ENCODE results near the gene MID1.

Gene MID1

DNA sequence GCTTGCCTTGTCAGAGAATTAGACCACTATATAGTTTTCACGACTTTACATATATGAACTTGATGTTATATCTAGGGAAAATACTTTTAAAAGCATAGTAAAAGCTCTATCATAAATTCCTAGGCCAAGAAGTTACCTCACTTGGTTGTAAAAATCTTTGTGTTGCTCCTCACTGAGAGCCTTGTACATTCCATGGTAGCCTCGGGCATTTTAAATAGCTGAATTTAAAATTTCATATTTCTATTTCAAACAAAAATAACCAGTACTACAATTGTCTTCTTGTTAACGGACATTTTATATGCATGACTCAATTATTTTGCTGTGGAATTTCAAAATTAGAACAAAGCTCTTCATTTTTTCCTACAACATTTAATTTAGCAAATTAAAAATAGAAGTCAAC is 107.6 kb downstream of the MID1 start:
- H3K9me2 ChIP-seq (replicated peaks; ENCODE audit: low read depth, low read length), result no peaks in the 10 kb centered on the region
- no peak overlapping the region for H3K4me2 ChIP-seq (ENCODE audit: low read depth, low read length, poor library complexity, severe bottlenecking)
- H3K4me3 ChIP-seq (ENCODE audit: low read length, poor library complexity, severe bottlenecking), result no peak overlapping the region
- H2AFZ ChIP-seq (ENCODE audit: low read length), result no peak overlapping the region
- H3K27me3 ChIP-seq (ENCODE audit: insufficient read depth, low read length, poor library complexity, severe bottlenecking), result no peaks in the 10 kb centered on the region
- no peaks in the 10 kb centered on the region for H3K4me1 ChIP-seq (ENCODE audit: insufficient read depth, low read length, poor library complexity, severe bottlenecking)
- TF ChIP-seq, protein P1, sequence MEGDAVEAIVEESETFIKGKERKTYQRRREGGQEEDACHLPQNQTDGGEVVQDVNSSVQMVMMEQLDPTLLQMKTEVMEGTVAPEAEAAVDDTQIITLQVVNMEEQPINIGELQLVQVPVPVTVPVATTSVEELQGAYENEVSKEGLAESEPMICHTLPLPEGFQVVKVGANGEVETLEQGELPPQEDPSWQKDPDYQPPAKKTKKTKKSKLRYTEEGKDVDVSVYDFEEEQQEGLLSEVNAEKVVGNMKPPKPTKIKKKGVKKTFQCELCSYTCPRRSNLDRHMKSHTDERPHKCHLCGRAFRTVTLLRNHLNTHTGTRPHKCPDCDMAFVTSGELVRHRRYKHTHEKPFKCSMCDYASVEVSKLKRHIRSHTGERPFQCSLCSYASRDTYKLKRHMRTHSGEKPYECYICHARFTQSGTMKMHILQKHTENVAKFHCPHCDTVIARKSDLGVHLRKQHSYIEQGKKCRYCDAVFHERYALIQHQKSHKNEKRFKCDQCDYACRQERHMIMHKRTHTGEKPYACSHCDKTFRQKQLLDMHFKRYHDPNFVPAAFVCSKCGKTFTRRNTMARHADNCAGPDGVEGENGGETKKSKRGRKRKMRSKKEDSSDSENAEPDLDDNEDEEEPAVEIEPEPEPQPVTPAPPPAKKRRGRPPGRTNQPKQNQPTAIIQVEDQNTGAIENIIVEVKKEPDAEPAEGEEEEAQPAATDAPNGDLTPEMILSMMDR (conservative IDR thresholded peaks at IDR 0.05; ENCODE audit: low read length), result no peak
- TF ChIP-seq EZH2phosphoT487 (IDR thresholded peaks at IDR 0.05; ENCODE audit: borderline replicate concordance), result no peak
- no peaks in the 10 kb centered on the region for H3K79me2 ChIP-seq (ENCODE audit: insufficient read depth, low read length)
- no peaks in the 10 kb centered on the region for H3F3A ChIP-seq (ENCODE audit: low read depth)
- H4K20me1 ChIP-seq (ENCODE audit: insufficient read depth, low read length, poor library complexity, severe bottlenecking), result no peaks in the 10 kb centered on the region
- no peaks in the 10 kb centered on the region for H3K36me3 ChIP-seq (ENCODE audit: insufficient read depth, low read length)
- H3K9ac ChIP-seq (ENCODE audit: low read depth, low read length, poor library complexity, severe bottlenecking), result no peak overlapping the region
- no peaks in the 10 kb centered on the region for H3K9me3 ChIP-seq (ENCODE audit: insufficient read depth, low read depth, low read length)

DNA sequence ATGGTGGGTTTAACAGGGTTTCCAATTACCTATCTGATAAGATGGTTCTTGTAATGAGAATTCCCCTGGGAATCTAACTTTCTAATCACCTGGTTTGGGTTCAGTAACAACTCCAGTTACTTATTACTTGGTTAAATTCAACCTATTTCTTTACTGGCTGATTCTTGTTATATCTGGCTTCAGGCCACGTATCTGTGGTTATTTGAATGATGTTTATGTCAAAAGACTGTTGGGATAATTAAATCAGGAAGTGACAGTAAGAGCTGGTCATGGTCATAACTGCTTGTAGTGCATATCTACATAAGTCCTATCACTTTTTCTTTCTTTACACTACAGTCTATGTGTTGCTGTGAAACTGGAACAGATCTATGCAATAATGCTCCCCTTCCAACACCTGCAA is 108.1 kb downstream of the MID1 start:
- Histone ChIP-seq H3K9me2 (replicated peaks; ENCODE audit: low read depth, low read length) (no peaks in the 10 kb centered on the region), H3K9me3 (ENCODE audit: insufficient read depth, low read depth, low read length) (no peaks in the 10 kb centered on the region), H4K20me1 (ENCODE audit: insufficient read depth, low read length, poor library complexity, severe bottlenecking) (no peaks in the 10 kb centered on the region), H3K79me2 (ENCODE audit: insufficient read depth, low read length) (no peaks in the 10 kb centered on the region), H3K4me2 (ENCODE audit: low read depth, low read length, poor library complexity, severe bottlenecking) (no peak overlapping the region), H3K36me3 (ENCODE audit: insufficient read depth, low read length) (no peaks in the 10 kb centered on the region), H3K9ac (ENCODE audit: low read depth, low read length, poor library complexity, severe bottlenecking) (no peak overlapping the region), H3K4me3 (ENCODE audit: low read length, poor library complexity, severe bottlenecking) (no peak overlapping the region), H3K27me3 (ENCODE audit: insufficient read depth, low read length, poor library complexity, severe bottlenecking) (no peaks in the 10 kb centered on the region), H3K4me1 (ENCODE audit: insufficient read depth, low read length, poor library complexity, severe bottlenecking) (no peaks in the 10 kb centered on the region), H3F3A (ENCODE audit: low read depth) (no peaks in the 10 kb centered on the region), H2AFZ (ENCODE audit: low read length) (no peak overlapping the region)
- TF ChIP-seq, protein P1 (conservative IDR thresholded peaks at IDR 0.05; ENCODE audit: low read length), result no peak
- TF ChIP-seq EZH2phosphoT487 (IDR thresholded peaks at IDR 0.05; ENCODE audit: borderline replicate concordance), result no peak

- H3K36me3 ChIP-seq (ENCODE audit: insufficient read depth, low read length), result no peaks in the 10 kb centered on the region
- no peak overlapping the region for H2AFZ ChIP-seq (ENCODE audit: low read length)
- H3K4me3 ChIP-seq (ENCODE audit: low read length, poor library complexity, severe bottlenecking), result no peak overlapping the region
- no peak overlapping the region for H3K4me2 ChIP-seq (ENCODE audit: low read depth, low read length, poor library complexity, severe bottlenecking)
- H3K9ac ChIP-seq (ENCODE audit: low read depth, low read length, poor library complexity, severe bottlenecking), result no peak overlapping the region
- H3K4me1 ChIP-seq (ENCODE audit: insufficient read depth, low read length, poor library complexity, severe bottlenecking), result no peaks in the 10 kb centered on the region
- H3K9me3 ChIP-seq (ENCODE audit: insufficient read depth, low read depth, low read length), result no peaks in the 10 kb centered on the region
- no peaks in the 10 kb centered on the region for H4K20me1 ChIP-seq (ENCODE audit: insufficient read depth, low read length, poor library complexity, severe bottlenecking)
- TF ChIP-seq EZH2phosphoT487 (IDR thresholded peaks at IDR 0.05; ENCODE audit: borderline replicate concordance), result no peak
- TF ChIP-seq, protein P1 (conservative IDR thresholded peaks at IDR 0.05; ENCODE audit: low read length), result no peak
- no peaks in the 10 kb centered on the region for H3K27me3 ChIP-seq (ENCODE audit: insufficient read depth, low read length, poor library complexity, severe bottlenecking)
- no peaks in the 10 kb centered on the region for H3F3A ChIP-seq (ENCODE audit: low read depth)
- H3K9me2 ChIP-seq (replicated peaks; ENCODE audit: low read depth, low read length), result no peaks in the 10 kb centered on the region
- no peaks in the 10 kb centered on the region for H3K79me2 ChIP-seq (ENCODE audit: insufficient read depth, low read length)
These were observed 111.0 kb downstream of the MID1 start for GRCh38 chrX:10509397-10509796.
